DMS53 (cell line): ENCODE results near the gene MORC4.

Source experiments
- DNase-seq: peaks from one replicate; lab custom pipeline; 2025; lab: John Stamatoyannopoulos, UW

The MORC4 gene

DNA sequence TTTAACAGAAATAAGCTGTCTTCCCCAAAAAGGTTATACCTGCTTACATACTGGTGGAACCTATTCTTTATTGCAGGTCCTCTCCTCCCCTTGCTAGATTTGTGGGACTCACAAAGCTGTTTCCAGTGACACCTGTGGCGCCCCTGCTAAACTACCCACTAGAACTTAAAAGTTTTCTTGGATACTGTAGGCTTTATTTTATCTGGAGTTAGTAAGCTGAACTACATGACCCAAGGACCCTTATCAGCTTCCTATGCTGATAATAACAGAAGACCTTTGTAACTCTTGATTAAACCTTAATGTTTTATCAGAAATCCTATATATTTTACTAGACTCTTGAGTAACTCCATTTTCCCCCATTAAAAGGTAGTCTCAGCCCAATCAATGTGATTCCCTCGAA lies 47.5 kb downstream of the MORC4 start:
- no peak for DNase-seq

DNA sequence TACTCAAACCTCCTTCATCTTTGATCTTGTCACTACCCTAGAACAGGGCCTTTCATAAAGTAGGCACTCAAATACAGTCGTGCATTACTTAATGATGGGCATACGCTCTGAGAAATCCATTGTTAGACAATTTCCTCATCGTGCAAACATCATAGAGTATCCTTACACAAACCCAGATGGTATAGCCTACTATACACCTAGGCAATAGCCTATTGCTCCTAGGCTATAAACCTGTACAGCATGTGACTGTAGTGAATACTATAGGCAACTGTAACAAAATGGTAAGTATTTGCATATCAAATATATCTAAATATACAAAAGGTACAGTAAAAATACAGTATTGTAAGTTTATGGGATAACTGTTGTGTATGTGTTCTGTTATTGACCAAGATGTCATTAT lies 47.9 kb downstream of the MORC4 start:
- no peak for DNase-seq

DNA sequence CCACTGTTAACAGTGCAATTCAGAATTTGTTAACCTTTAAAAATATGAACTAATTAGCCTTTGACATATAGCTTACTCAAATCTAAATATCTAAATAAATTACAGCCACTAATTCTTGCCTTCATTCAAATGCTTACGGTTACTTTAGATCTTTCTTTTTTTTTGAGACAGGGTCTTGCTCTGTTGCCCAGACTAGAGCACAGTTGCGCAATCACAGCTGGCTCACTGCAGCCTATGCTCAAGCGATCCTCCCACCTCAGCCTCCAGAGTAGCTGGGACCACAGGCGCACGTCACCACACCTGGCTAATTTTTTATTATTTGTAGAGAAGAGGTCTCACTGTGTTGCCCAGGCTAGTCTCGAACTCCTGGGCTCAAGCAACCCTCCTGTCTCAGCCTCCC lies 48.8 kb downstream of the MORC4 start:
- DNase-seq, result no peak

DNA sequence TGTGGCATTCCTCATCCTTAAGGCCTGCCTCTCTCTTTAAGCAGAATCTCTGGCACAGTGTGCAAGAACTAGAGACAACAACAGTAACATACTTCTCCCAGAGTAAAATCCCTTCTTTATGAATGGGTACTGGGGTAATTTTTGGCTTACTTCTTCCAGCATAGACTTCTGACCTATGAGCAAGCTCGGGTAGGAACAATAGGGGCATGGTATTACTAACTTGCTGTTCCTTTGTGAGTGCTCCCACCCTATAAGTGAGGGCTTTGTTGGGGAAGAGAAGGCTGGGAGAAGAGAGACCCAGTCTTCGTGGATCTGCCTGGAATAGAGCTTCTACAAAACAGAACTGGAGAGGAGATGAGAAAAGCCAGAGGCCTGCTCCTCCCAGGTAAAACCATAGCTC lies 49.6 kb downstream of the MORC4 start:
- DNase-seq, result no peak

DNA sequence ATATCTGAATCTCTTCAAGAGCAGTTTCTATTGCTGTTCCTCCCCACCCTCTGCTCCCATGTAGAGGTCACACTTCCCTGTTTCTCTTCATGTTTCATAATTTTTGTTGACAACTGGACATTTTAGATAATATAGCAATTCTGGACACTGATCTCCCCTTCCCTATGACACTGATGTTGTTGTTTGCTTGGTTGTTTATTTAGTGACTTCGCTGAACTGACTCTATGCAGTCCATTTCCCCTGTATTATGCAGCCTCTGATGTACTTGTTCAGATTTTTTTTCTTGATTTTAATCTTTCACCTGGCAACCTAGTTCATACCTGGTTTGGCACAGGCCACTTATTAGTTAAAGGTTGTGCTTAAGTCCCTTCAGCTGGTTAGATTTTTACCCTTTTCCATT lies 50.6 kb downstream of the MORC4 start:
- DNase-seq, result no peak

DNA sequence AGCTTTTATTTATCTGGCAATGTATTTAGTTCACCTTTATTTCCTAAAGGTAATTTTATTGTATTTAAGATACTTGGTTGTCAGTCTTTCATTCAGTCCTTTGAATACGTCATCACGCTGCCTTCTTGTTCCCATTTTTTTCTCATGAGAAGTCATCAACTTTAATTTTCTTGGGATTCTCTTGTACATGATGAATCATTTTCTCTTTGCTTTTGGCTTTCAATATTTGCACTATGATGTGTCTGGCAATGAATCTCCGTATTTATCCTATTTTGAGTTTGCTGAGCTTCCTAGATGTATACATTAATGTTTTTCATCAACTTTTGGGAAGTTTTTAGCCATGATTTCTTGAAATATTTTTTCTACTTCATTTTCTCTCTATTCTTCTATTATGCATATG lies 51.4 kb downstream of the MORC4 start:
- DNase-seq, result no peak

DNA sequence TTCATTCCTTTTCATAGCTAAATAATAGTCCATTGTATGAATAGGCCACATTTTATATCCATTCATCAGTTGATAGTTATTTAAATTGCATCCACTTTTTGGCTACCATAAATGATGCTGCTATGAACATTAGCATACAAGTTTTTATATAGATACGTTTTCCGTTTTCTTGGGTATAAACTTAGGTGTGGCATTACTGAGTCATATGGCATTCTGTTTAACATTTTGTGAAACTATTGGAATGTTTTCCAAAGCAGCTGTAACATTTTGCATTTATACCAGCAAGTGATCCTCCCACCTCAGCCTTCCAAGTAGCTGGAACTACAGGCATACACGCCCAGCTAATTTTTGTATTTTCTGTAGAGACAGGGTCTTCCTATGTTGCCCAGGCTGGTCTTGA lies 53.5 kb downstream of the MORC4 start:
- no peak for DNase-seq

DNA sequence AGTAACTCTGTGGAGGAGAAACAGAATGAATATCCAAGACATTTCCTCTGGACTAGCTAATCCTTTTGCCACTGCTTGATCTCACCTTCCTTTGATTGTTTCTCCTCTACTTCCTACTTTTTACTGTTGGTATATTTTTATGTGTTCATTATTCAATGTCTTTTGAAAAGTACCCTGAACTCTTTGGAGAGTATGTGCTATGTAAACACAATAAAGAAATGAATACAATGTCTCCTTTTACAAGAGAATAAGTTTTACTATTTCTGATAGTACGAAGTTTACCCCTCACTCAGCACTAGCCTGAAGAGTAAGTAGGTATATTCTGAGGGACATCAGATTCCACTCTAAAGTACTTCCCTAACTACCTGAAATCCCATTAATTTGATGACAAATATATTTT lies 59.9 kb downstream of the MORC4 start:
- no peak for DNase-seq

DNA sequence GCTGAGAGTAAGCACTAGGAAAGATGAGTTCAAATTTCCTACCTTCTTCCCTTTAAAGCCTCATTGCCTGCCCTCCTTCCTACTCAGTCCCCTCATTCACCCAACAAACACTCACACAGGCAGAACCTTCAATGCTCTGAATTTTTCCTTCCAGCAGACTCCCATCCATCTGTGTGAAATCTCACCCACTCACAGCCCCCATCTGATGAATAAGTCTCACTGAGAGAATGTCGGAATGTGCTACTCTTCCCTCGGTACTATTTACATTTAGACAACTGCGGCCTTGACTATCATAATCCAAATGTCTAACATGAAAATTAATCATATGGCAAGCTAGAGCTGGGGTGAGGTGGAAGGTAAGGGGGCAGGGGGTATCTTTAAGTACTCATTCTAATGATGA lies 60.4 kb downstream of the MORC4 start:
- no peak for DNase-seq

DNA sequence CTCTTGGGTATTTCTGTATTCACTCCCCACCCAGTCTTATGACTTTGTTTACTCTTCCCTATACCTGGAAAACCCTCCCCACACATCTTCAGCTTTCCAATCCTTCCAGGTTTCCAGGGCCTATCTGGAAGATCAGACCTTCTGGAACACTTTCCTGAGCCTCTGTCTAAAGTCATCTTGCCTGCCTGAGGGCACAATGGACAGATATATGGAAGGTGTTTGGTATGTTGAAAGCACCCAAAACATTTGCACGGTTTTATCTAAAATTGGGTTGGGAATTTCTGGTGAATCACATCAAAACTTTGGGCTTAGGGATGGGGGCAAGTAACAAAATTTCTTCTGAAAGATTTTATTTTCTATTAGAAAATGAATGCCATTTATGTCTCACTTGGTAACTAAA lies 63.8 kb downstream of the MORC4 start:
- no peak for DNase-seq

DNA sequence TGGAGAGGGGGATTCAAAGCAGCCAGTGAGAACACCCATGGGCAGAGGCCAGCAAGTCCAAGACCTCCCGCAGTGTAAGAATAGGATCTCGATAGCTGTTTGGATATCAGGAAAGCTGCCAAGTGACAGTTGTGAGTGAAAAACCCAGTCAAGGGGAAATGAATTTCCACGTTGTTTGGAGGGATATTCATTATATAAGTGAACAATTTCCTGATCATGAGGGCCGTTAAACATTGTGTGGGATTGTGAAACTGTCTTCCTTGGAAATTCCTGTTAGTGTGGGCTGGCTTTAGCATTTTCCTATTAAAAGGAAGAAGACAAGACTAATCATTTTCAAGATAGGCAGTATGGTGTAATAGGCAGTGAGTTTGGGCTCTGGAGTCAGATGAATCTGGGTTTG lies 64.8 kb downstream of the MORC4 start:
- DNase-seq, result no peak

DNA sequence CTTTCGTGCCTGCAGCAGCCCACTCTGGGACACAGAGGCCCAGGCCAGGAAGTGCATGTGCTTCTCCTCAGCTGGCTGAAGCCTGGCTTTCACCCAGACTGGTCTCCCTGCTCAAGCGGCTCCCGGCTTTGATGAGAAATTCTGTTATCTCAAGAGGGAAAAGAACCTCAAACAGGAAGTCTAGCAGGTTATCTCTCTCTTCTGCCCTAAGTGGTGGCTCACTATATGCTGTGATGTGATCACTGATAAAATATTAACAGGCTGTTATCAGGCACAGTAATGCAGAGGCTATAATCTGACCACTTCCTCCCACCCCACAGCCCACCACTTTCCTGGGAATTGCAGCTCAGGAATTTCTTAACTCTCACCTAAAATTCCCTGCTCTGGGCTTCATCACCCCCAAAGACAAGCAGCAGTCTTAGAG lies 66.5 kb downstream of the MORC4 start:
- DNase-seq, result no peak

DNA sequence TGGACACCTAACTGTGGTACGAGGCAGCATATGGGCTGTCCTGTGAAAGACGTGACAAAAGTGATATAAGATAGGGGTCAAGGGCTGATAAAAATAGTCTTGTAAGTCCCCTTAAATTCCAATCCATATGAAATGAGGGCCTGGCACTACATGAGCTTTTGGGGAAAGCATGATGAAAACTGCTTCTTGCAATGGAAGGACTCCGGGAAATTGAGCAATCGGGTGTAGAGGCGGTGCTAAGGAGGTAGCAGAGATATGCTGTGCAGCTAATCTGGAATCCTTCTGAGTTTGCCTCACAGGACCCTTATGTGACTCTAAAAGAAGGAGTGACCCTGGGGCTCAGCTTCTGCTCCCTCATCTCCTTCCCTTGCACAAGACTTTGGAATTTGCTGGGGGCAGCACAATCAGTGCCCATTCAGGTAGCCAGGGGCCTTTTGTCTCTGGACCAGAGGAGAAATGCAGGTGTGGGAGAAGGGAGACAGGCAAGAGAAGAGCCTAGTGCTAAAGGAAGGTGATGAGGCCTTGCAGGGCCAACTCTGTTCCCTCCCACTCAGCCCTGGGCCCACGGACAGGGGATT lies 67.0 kb downstream of the MORC4 start:
- no peak for DNase-seq

DNA sequence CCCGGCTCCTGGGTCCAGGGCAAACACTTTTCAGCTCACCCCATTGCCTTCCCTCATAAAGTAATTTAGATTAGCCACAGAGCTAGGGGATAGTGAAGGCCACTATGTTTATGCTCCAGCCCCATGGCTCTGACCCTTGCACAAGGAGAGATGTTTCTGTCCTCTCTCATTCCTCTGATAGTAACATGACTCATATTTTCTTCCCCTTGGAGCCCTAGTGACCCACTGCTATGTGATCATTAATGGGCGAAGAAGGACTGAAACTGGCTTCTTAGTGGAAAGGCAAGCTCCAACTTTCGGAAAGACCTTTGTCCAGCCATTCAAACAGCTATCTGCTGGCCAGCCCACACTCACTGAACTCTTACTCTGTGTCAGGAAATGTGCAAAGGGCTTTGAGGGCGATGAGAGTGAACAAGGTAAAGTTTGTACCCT lies 67.5 kb downstream of the MORC4 start:
- no peak for DNase-seq

DNA sequence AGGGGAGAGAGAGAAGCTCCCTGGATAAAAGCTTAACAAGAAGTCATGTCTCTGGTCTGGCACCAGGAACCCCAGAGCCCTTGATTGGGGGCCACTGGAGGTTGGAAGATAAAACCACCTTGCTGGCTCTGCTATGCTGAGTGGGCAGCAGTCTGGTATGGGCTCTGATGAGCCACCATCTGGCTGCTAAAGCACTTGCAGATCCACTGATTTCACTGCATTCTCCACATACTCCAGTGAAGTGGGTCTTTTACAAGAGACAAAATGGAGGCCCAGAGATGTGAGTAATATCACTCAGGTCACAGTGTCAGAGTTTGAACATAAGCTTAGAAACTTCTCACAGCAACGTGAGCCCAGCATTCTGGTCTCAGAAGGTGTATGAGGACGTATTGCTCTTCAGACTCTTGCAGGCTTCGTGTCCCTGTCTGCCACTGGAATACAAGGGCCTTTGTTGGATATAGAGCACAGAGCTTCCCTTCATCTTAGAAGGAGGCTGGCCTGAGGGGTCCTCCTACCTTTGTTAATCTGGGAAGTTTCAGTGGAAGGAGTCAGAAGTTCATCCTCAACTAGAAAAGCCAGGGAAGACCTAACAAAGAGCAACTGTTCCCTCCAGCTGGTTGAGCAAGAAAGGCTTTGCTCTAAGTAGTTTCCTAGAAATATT lies 68.1 kb downstream of the MORC4 start:
- DNase-seq, result no peak

DNA sequence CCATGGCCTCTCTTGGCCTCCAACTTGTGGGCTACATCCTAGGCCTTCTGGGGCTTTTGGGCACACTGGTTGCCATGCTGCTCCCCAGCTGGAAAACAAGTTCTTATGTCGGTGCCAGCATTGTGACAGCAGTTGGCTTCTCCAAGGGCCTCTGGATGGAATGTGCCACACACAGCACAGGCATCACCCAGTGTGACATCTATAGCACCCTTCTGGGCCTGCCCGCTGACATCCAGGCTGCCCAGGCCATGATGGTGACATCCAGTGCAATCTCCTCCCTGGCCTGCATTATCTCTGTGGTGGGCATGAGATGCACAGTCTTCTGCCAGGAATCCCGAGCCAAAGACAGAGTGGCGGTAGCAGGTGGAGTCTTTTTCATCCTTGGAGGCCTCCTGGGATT lies 71.8 kb downstream of the MORC4 start:
- DNase-seq, result no peak

DNA sequence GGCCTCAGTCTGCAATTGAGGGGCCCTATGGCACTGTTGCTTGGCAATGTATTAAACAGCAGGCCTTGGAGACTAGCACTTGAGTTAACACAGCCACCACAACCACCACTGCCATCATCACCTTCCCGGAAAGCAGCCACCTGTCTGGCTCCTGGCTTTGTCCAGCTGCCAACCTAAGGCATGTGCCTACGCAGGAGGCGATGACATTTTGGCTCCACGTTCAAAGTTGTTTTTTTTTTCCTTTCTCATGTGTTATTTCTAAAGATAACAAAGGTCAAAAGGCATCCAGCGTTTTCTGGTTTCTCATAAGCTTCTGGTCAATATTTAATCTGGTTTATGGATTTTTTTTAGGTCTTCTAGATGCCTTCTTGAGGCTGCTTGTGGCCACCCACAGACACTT lies 72.3 kb downstream of the MORC4 start:
- DNase-seq, result peak; percentile 19

DNA sequence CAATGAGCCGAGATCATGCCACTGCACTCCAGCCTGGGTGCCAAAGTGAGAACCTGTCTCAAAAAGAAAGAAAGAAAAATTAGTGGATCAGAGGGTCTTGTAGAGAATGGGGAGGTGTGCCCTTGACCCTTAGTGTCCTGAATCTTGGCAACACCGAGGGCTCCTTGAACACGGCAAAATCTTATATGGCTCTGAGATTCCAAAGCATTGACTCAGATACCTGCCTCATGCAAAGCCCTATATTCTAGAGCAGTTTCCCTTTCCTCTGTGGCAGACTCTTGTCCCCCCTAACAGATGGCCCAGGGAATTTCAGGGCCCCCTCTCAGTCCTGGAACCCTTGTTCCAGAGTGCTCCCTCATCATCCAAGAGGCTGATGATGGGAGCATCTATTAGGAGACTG lies 73.0 kb downstream of the MORC4 start:
- DNase-seq, result no peak

DNA sequence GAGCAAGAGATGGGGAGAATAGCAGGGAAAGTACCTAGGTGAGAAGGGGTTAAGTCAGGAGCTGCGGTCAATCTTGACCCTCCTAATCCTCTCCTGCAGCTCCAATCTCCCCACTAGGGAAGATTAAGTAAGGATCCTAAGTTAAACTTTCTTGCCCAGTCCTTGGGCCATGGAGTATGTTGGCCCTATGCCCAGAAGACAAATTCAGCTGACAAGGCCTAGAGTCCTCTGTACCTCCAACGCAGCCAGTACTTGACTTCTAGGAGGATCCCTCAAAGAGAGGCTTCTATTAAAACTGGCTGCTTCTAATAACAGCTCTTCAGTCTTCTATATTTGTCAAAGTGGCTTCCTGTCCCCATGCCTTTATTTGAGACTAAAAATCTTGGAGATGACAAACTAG lies 78.4 kb downstream of the MORC4 start:
- DNase-seq, result no peak

DNA sequence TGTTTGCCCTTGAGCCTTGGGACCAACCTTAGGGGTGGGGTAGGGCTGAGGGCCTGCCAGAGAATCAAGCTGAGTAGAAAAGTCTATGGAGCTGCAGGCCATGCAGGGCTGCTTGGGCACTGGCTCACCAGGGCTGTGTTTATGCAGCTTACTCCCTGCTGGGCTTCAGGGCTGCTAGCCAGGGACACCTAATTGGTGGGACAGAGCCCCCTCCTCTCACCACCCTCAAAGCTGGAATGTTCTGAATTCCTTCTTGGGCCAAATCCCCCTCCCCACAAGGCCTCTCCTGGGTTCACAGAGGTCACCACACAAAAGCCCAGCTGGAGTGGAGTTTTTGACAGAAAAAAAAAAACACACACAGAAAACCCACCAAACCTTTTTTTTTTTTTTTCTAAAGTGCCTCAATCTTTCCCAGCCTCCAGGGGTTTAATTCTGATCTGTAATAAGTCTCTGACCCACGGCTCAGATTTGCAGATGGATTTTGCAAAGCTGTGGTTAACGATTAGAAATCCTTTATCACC lies 80.0 kb downstream of the MORC4 start, which contains the start of gene CLDN2:
TSS of gene CLDN2 (plus strand) at position 471 of the 521 bp plus-strand sequence. CDS start 7,827 bp downstream, outside the sequence.
- no peak for DNase-seq

DNA sequence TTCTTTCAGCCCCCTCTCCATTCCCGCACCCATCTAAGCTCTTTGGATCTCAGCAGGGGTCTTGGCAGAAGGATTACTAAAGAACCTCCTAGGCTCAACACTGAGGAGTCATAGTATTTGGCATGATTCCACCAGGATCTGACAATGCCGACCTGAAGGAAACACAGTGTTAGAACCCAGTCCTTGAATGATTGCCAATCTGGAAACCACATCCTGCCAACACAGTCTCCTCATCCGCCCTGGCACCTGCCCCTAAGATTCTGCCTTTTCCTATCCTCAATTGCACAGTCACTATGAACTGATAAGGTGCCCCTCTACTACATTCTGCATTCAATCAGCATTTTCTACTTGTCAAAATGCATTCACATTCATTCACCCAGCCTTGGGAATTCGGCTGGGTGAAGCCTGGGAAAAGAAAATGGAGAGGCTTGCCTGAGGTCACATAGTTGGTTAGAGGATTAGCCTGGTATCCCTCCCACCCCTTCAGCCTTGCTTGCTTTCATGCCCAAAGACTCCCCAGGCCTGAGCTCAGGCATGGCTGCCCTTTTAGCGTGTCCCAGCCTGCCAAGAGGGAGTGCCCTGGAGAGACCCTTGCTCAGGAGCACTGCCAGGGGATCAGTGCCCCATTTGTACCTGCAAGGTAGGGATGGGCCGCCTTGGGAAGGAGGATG lies 82.0 kb downstream of the MORC4 start:
- peak; percentile 7 for DNase-seq

DNA sequence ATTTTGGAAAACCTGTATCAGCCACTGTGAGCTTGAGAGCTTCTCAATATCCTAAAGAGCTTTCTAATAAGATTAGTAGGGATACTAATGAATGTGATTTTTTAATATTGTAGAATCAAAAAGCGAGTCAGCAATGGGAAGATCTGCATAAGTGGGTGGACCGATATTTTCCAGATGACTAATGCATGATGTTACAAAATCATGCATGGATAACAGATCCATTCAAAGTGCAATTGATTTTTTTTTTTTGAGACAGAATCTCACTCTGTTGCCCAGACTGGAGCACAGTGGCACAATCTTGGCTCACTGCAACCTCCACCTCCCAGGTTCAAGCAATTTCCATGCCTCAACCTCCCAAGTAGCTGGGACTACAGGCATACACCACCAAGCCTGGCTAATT lies 87.1 kb downstream of the MORC4 start:
- no peak for DNase-seq

DNA sequence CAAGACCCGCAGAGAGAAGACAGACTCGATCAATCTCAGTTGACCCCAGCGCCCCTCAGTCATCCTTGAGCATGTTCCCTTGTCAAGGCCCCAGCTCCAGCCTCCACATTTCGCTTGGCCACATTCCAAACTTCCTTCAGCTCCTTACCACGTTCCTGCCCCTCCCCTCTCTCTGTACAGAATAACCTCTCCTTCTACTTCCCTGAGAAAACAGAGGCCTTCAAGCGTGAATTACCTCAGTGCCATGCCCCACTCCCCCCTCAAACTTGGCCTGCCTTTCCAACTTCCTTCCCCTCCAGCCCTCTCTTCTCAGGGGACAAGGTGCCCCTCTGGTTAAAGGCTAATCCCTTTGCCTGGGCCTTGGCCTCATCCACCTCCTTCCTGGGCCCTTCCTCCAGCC lies 93.7 kb downstream of the MORC4 start:
- no peak for DNase-seq
